Transverse colon (tissue), 4 donors: ENCODE data around the gene CFHR5.

Experiments used
- CTCF ChIP-seq, 5 experiments: fragments of 200-600 bp in 3 of 5; fragments of 450-650 bp in 2 of 5; sonication (generic) in 3 of 5; IDR thresholded peaks; 1 replicate in 2 of 5; 2 replicates in 3 of 5; pipeline ENCODE4 v1.5.1; 2016 to 2017; ENCODE audit warnings: antibody characterized with exemption in 5 of 5, inconsistent platforms in 3 of 5, mild to moderate bottlenecking in 2 of 5, moderate library complexity in 1 of 5
- EP300 ChIP-seq: sonication (generic); formaldehyde crosslinking; IDR thresholded peaks from one replicate; pipeline ENCODE4 v1.6.1; 2017; ENCODE audit warnings: antibody characterized with exemption, low read depth
- POLR2AphosphoS5 ChIP-seq, 3 donors: sonication (generic); formaldehyde crosslinking; IDR thresholded peaks; one replicate each; pipeline ENCODE4 v1.6.1; 2016; ENCODE audit warnings: antibody characterized with exemption in 3 of 3

GRCh38 chr1:196977278-196977677, at the start of gene CFHR5:
- TF ChIP-seq POLR2AphosphoS5 (IDR thresholded peaks at IDR 0.05) (no peak), CTCF (IDR thresholded peaks at IDR 0.05) (no peak), EP300 (no peak)
